Measurements from ENCODE around the gene PHTF1.

Gene PHTF1

DNA sequence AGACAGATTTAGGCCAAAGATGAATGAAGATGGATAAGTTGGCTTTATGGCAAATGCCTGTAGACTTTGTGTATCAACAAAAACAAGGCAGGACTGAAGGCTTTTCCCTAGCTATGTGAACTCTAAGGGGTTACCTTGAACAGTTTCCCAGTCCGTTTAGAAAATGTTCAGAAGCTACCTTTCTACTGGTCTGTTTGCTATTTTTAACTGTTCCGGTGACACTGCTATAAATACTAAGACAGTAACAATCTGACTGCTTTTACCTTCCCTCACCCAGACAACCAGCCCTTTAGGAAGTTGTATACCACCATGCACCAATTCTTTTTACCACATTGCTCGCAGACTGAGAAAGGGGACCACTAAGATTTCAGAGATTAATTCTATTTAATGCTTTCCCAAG is 102.2 kb downstream of the PHTF1 start:
- in situ Hi-C loops (cut with MboI; ENCODE audit: low pct_unique_long_range_greater_than_20kb, low sequenced_read_pairs, unreplicated experiment): no loop called here
- no peak for DNase-seq (ENCODE audit: low spot score)
- no peak for TF ChIP-seq CTCF (IDR thresholded peaks at IDR 0.05; ENCODE audit: extremely low read depth, insufficient read depth, missing control alignments)

DNA sequence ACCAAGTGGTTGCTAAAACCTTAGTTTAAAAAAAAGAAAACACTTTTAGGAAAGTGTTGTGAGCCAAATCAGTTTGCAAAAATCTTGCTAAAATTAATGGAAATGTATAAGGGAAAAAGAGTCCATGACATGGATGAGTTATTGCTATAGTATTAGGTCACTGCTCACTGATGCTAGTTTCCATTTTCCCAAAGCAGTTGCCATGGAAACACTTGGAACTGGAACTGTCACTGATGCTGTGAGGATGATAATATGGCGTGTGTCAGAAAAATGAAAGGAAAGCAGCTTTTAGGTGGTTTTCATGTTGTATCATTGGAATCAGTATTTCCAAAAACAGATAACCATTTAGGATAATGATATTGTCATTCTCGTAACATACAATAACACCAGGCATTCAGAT is 104.4 kb downstream of the PHTF1 start:
- DNase-seq (ENCODE audit: low spot score): no peak
- in situ Hi-C loops (cut with MboI; ENCODE audit: low pct_unique_long_range_greater_than_20kb, low sequenced_read_pairs, unreplicated experiment): no loop called here
- TF ChIP-seq CTCF (IDR thresholded peaks at IDR 0.05; ENCODE audit: extremely low read depth, insufficient read depth, missing control alignments): no peak

GRCh38 chr1:113653741-113654140 is 105.5 kb downstream of the PHTF1 start:
- in situ Hi-C loops (cut with MboI; ENCODE audit: low pct_unique_long_range_greater_than_20kb, low sequenced_read_pairs, unreplicated experiment): no loop called here
- no peak for TF ChIP-seq CTCF (IDR thresholded peaks at IDR 0.05; ENCODE audit: extremely low read depth, insufficient read depth, missing control alignments)
- DNase-seq (ENCODE audit: low spot score): no peak

GRCh38 chr1:113652771-113653170 is 106.5 kb downstream of the PHTF1 start:
- in situ Hi-C loops (cut with MboI; ENCODE audit: low pct_unique_long_range_greater_than_20kb, low sequenced_read_pairs, unreplicated experiment): no loop called here
- no peak for TF ChIP-seq CTCF (IDR thresholded peaks at IDR 0.05; ENCODE audit: extremely low read depth, insufficient read depth, missing control alignments)
- no peak for DNase-seq (ENCODE audit: low spot score)

DNA sequence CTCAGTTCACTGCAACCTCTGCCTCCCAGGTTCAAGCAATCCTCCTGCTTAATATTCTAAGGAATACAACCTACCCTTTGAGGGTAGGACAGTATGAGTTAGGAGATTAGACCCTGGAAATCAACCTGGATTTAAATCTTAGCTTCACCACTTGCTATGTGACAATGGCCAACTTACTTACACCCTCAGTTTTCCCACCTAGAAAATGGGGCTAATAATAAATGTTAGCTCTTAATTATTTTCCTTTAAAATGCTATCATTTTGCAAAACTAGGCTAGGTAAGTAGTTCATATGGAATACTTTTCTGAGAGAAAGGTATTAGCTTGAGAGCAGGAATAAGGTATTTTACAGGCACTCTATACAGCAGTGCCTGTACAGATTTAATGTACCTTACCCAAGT is 110.8 kb downstream of the PHTF1 start:
- in situ Hi-C loops (cut with MboI; ENCODE audit: low pct_unique_long_range_greater_than_20kb, low sequenced_read_pairs, unreplicated experiment): no loop called here
- no peak for DNase-seq (ENCODE audit: low spot score)
- no peak for TF ChIP-seq CTCF (IDR thresholded peaks at IDR 0.05; ENCODE audit: extremely low read depth, insufficient read depth, missing control alignments)

DNA sequence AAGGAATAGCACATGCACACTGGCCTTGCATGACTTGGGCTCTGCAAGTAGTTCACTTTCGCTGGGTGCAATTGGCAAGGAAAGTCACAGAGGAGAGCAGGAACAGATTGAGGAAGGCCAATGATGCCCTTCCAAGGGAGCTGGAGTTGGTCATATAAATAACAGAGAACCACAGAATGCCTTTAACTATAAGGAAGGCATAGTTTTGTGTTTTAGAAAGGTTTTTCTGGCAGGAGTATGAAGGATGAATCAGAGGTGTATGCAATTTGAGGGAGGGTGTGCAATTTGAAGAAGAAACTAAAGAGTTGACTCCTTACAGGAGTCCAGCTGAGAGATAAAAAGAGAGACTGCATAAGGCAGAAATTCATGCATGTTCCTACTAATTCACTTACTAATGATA is 112.1 kb downstream of the PHTF1 start:
- TF ChIP-seq CTCF (IDR thresholded peaks at IDR 0.05; ENCODE audit: extremely low read depth, insufficient read depth, missing control alignments): no peak
- DNase-seq (ENCODE audit: low spot score): no peak
- in situ Hi-C loops (cut with MboI; ENCODE audit: low pct_unique_long_range_greater_than_20kb, low sequenced_read_pairs, unreplicated experiment): no loop called here
